Heart left ventricle (tissue), 16 donors: Measurements from ENCODE around the gene ME1. TPM values are rescaled to one million over a fixed set of nuclear protein-coding genes. Genes with fewer than 3 reads are reported as not detected.

ENCODE experiments used
- ATAC-seq, 4 donors: fragments of 200-7000 bp; cut with Tn5 transposase; one replicate each; pipeline ENCODE4 v1.9.1; 2020 to 2022; ENCODE audit warnings: moderate library complexity in 4 of 4, mild to moderate bottlenecking in 3 of 4, moderate number of reproducible peaks in 1 of 4
- DNase-seq, 5 donors: peaks; one replicate each; pipeline ENCODE4 v3.0.0-alpha.2; 2020
- H3K27ac ChIP-seq, 12 donors: fragments of 200-600 bp; sonication (generic) in 4 of 12; one replicate each; pipeline versions ENCODE4 v1.5.0 to v1.8.0; 2016 to 2022; ENCODE audit warnings: mild to moderate bottlenecking in 2 of 12
- H3K27me3 ChIP-seq, 9 donors: fragments of 200-600 bp; sonication (generic) in 2 of 9; one replicate each; pipeline versions ENCODE4 v1.5.1 to v1.8.0; 2016 to 2022; ENCODE audit warnings: mild to moderate bottlenecking in 3 of 9
- H3K36me3 ChIP-seq, 9 donors: fragments of 200-600 bp; sonication (generic) in 2 of 9; one replicate each; pipeline versions ENCODE4 v1.5.0 to v1.8.0; 2018 to 2022; ENCODE audit warnings: mild to moderate bottlenecking in 2 of 9
- H3K4me1 ChIP-seq, 12 donors: fragments of 200-600 bp; sonication (generic) in 4 of 12; one replicate each; pipeline versions ENCODE4 v1.5.0 to v1.8.0; 2016 to 2022; ENCODE audit warnings: mild to moderate bottlenecking in 3 of 12
- H3K4me3 ChIP-seq, 12 donors: fragments of 200-600 bp; sonication (generic) in 4 of 12; one replicate each; pipeline versions ENCODE4 v1.5.0 to v1.8.0; 2017 to 2022; ENCODE audit warnings: mild to moderate bottlenecking in 9 of 12, moderate library complexity in 4 of 12
- H3K9me3 ChIP-seq, 12 donors: fragments of 200-600 bp; sonication (generic) in 4 of 12; one replicate each; pipeline versions ENCODE4 v1.5.0 to v1.8.0; 2016 to 2022; ENCODE audit warnings: mild to moderate bottlenecking in 1 of 12
- POLR2A ChIP-seq, 2 donors: fragments of 450-650 bp; IDR thresholded peaks; one replicate each; pipeline ENCODE4 v1.6.1; 2017; ENCODE audit warnings: antibody characterized with exemption in 2 of 2, mild to moderate bottlenecking in 2 of 2, moderate library complexity in 2 of 2
- WGBS, 4 donors: extraction: QIAGEN DNeasy Blood & Tissue Kit in 2 of 4; methylation state at CpG; one replicate each; pipeline versions ENCODE4 v1.1.5 to v1.1.7; 2013 to 2018; 5-methylcytosine and 5-hydroxymethylcytosine counted together
- intact Hi-C, 10 donors: fragments of 100-400 bp; cut with DNase I; formaldehyde crosslinking; loops; one replicate each; pipeline versions ENCODE4 v1.11.1 to v1.14.2; 2022
- long read RNA-seq, 3 donors: library from polyadenylated mRNA; unstranded; transcript quantifications; one replicate each; pipeline ENCODE4 v2.0.0, GENCODE V29; 2020 to 2021
- polyA plus RNA-seq, 2 donors: library from polyadenylated mRNA; stranded (reverse); fragments of 200-250 nt; gene quantifications; one replicate each; pipeline ENCODE4 v1.2.3, GENCODE V29; 2013
- total RNA-seq, 9 donors: library from RNA; depleted of rRNA in 2 of 9; stranded (reverse); fragments of >200 nt in 2 of 9; fragmentation: NEBNext Ultra II Directional in 3 of 9; extraction: Animal tissue kit (Norgen Biotek cat#: 25700) in 3 of 9; gene quantifications; one replicate each; pipeline versions ENCODE4 v1.1.0 to v1.2.4, GENCODE V29; 2016 to 2023
- TF ChIP-seq, protein P1 (sequence below), 12 donors: fragments of 200-600 bp; sonication (generic) in 4 of 12; IDR thresholded peaks; one replicate each; pipeline versions ENCODE4 v1.5.0 to v1.8.0; 2018 to 2022; ENCODE audit warnings: antibody characterized with exemption in 12 of 12, mild to moderate bottlenecking in 5 of 12
- donor health status: ischemic (EF 13 %, LVEDD 7.1; RV severe dilation, severe dysfunction).
- donor health status: healthy with polysubstance abuse.
- donor health status: DM: no; HTN: yes; CAD: no.
- donor health status: DM: no; HTN: no; CAD: no.
- donor health status: ischemic (EF 25% LVEDD 6.9; RV normal size, moderate dysfunction).
- donor health status: ischemic (EF 25% LVEDD 5.7; RV mildly dilated, moderate dysfunction).
- donor health status: healthy.
- donor health status: DM: yes; HTN: yes; CAD: no.
- donor health status: ischemic (EF 35%, LVEDD 5.7; RV mildly dilated, moderate dysfunction).
- donor health status: nonischemic (EF 11% LVEDD 7.7; RV severe dilation, severe dysfunction).
- donor health status: DM: yes; HTN: yes; CAD: no.
- donor health status: PGD.
- donor health status: ischemic (EF 29% LVEDD 5.4; RV normal size, mild dysfunction).
- donor health status: nonischemic (EF 23%, LVEDD 6.1; RV moderate dilation, normal function).

The ME1 gene
- total RNA-seq, result 10 to 100 TPM; 15.2 to 28.5 (median 19.6) TPM
- polyA plus RNA-seq, result 1 to 10 TPM; 7.0 to 8.8 TPM
- long read RNA-seq, donor 1, transcript ME1-201 (14 exons, 3,371 nt), result major isoform, 28 of 30 reads
- long read RNA-seq, donor 1, partial matches to known transcripts, result 1 of 30 reads
- long read RNA-seq, donor 1, other reads (novel, unspliced or antisense), result 1 of 30 reads
- long read RNA-seq, donor 2, transcript ME1-201 (14 exons, 3,371 nt), result major isoform, 58 of 64 reads
- long read RNA-seq, donor 2, partial matches to known transcripts, result 3 of 64 reads
- long read RNA-seq, donor 2, other reads (novel, unspliced or antisense), result 3 of 64 reads
- long read RNA-seq, donor 3, transcript ME1-201 (14 exons, 3,371 nt), result major isoform, 34 of 41 reads
- long read RNA-seq, donor 3, partial matches to known transcripts, result 4 of 41 reads
- long read RNA-seq, donor 3, other reads (novel, unspliced or antisense), result 3 of 41 reads

DNA sequence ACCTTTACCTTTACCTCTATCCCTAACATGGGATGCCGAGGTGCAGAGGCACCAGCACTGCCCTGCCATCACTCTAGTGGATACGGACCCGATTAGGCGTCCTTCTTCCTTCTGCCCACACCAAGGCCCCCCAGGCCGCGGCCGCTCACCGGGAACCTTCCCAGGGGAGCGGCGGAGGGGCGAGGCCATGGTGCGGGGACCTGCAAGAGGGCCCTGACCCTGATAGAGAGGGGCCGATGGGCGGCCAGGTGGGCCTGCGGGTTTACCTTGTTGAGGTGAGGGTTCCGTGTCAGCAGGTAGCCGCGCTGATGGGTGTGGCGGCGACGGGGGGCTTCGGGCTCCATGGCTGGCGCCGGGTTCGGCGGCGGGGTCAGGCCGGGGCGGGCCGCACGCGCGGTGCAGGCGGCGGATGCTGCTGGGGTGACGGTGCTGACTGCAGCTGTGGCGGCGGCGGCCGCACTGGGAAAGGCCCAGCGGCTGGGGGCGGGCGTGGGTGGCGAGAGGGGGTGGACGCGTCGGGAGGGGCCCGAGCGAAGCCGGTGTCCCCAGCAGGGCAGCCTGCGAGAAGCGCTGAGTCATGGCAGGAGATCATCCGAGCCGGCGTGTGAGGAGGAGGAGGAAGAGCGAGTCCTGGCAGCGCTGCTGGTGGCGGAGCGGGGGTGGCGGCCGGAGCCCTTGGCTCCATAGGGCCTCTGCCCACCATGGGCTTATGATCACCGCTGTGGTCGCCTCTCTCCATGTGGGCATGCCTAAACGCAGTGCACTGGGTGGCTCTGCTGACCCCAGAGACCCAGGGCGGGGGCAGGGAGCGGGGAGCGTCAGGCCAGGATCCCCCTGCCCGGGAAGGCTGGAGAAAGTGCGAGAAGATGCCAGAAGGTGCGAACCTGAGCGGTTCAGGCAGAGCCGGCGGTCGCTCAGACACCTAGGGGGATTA, at the start of gene ME1:
Gene ME1 (minus strand): TSS at position 441 of the 934 bp plus-strand sequence. CDS start 97 bp downstream, at position 344.
- H3K4me1 ChIP-seq, result peaks cover 0 to 15% (median 6%) of the 10 kb centered on the region in 12 donors
- intact Hi-C loops, result loop anchor here in 1 of 10 donors (5.0 kb wide), 1 partner anchor 81 kb away; the partner anchor contains the start of gene PRSS35

DNA sequence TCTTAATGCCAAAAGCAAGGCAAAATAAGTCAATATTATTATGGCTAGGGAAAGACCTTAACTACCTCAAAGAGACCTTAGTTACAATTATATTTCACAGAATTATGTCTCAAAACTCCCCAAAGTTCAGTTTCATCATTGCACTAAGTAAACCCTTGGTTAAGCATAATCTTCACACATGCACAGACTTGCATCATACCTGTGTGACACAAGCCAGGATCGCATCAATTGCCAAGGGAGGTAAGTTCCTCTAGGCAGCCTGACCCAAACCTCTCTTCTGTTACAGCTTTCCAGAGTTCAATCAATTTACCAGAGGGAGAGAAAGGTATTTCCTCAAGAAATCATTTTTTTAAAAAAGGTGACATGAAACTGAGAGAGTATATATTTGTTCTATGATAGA, 49.6 kb upstream of the ME1 start:
- no peaks in the 10 kb centered on the region for H3K27me3 ChIP-seq
- H3K27ac ChIP-seq, result no peak overlapping the region
- no peak overlapping the region for H3K4me3 ChIP-seq
- DNase-seq (no peak), ATAC-seq (no peak)
- H3K4me1 ChIP-seq, result no peaks in the 10 kb centered on the region
- no peaks in the 10 kb centered on the region for H3K36me3 ChIP-seq
- WGBS, 4 donors, result 88 to 97% (median 89%) methylated on average over 1 of the region's 1 CpG
- intact Hi-C loops, result no loop called here
- TF ChIP-seq, protein P1, sequence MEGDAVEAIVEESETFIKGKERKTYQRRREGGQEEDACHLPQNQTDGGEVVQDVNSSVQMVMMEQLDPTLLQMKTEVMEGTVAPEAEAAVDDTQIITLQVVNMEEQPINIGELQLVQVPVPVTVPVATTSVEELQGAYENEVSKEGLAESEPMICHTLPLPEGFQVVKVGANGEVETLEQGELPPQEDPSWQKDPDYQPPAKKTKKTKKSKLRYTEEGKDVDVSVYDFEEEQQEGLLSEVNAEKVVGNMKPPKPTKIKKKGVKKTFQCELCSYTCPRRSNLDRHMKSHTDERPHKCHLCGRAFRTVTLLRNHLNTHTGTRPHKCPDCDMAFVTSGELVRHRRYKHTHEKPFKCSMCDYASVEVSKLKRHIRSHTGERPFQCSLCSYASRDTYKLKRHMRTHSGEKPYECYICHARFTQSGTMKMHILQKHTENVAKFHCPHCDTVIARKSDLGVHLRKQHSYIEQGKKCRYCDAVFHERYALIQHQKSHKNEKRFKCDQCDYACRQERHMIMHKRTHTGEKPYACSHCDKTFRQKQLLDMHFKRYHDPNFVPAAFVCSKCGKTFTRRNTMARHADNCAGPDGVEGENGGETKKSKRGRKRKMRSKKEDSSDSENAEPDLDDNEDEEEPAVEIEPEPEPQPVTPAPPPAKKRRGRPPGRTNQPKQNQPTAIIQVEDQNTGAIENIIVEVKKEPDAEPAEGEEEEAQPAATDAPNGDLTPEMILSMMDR (IDR thresholded peaks at IDR 0.05), result no peak
- TF ChIP-seq POLR2A (IDR thresholded peaks at IDR 0.05), result no peak
- no peaks in the 10 kb centered on the region for H3K9me3 ChIP-seq

More for the DNA sequence above, at the start of gene ME1:
- no peaks in the 10 kb centered on the region for H3K27me3 ChIP-seq
- WGBS, 4 donors, result 8 to 19% (median 14%) methylated on average over 24 to 74 of the region's 74 CpGs
- H3K36me3 ChIP-seq, result no peaks in the 10 kb centered on the region
- peak within 1 kb of the TSS; percentile 51 to 88 (median 68) for H3K4me3 ChIP-seq
- DNase-seq (peak; percentile 77 to 90 (median 88)), ATAC-seq (peak; percentile 80 to 98 (median 94))
- H3K27ac ChIP-seq, result peak within 1 kb of the TSS in 11 of 12 donors; percentile 51 to 81 (median 71)
- TF ChIP-seq POLR2A (IDR thresholded peaks at IDR 0.05), result peak in 1 of 2 donors; percentile 50
- TF ChIP-seq, protein P1 (IDR thresholded peaks at IDR 0.05), result peak in 1 of 12 donors; percentile 18
- no peaks in the 10 kb centered on the region for H3K9me3 ChIP-seq

DNA sequence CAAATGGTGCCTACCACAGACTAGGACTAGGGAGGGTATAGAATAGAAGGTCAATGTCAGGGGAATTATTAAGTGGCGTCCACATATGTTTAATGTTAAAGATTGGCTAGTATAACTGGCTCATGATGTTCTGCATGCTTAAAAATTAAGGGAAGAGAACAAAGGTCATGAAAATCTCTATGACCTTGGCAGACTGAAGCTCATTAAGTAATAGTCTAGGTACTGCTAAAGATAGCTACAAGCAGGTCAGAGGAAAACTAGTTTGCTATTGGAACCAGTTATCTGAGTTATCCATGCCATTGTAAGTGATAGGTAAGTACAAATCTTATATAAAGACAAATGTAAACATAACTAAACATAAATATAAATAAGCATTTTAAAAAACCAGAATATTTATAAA, 48.5 kb upstream of the ME1 start:
- 67 to 79% (median 77%) methylated on average over 1 of the region's 1 CpG for WGBS, 4 donors
- no peaks in the 10 kb centered on the region for H3K36me3 ChIP-seq
- TF ChIP-seq, protein P1 (IDR thresholded peaks at IDR 0.05), result no peak
- TF ChIP-seq POLR2A (IDR thresholded peaks at IDR 0.05), result no peak
- H3K4me1 ChIP-seq, result peaks cover 0 to 3% (median 0%) of the 10 kb centered on the region in 12 donors
- DNase-seq (no peak), ATAC-seq (no peak)
- intact Hi-C loops, result no loop called here
- H3K27ac ChIP-seq, result no peak overlapping the region
- no peaks in the 10 kb centered on the region for H3K9me3 ChIP-seq
- H3K27me3 ChIP-seq, result no peaks in the 10 kb centered on the region
- H3K4me3 ChIP-seq, result no peak overlapping the region
